HK-2 (cell line): ENCODE results near the gene C4B.
A peak's percentile ranks its signal among the peaks of the same experiment; 100 is the strongest.

Experiments used
- DNase-seq: peaks from one replicate; pipeline ENCODE4 v3.0.0-alpha.2; 2018; ENCODE audit not compliant: unreplicated experiment

C4B gene

DNA sequence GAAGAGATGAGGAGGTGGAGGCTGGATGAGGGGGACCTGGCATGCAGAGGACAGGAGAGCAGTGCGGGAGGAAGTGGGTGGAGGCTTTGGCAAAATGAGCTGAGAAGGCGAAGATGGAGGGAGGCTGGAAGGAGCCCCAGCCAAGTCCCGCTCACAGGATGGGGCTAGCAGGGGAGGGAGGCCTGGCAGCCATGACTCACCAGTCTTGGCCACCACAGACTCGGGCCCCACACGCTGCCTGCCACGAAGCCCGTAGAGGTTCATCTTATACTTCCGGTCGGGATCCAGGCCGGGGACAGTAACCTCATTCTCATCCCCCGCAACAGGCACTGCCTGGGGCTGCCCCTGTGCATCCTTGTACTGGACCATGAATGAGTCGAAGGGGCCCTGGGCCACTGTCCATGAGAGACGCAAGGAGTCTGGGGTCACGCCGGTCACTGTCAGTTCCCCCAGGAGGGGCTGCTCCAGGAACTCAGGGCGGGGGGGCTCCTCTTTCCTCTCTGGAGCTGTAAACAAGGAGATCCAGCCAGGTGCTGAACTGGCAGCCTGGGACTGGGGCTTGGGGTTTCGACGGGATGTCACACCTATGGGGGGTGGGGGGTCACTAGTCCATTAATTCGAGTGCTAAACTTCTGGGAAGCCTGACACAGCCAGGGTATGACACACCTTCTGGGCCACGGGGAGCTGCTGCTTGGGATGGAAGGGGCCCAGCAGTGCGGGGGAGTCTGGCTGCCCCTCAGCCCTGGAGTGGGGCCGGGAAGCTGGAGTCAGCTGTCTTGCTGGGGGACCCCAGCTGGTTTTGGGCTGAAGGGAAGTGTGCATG, 66.8 kb downstream of the C4B start:
- DNase-seq, result peak; percentile 87

DNA sequence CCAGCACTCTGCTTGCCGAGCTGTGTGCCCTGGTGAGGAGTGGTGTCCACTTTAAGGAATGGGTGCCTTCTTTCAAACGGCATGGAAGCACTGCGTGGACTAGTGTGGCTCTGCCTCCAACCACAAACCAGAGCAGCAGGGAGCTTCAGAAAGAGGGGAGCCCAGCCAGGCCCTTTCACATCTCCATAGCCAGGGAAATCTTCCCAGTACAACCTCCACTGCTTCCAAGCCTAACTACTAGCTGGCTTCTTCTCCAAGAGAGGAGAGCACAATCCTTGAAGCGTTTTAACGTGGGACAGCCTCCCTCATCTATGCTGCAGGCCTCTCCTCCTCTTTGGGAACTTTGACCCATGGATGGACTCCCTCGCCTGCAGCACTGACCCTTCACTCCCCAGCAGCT, 67.9 kb downstream of the C4B start:
- no peak for DNase-seq

DNA sequence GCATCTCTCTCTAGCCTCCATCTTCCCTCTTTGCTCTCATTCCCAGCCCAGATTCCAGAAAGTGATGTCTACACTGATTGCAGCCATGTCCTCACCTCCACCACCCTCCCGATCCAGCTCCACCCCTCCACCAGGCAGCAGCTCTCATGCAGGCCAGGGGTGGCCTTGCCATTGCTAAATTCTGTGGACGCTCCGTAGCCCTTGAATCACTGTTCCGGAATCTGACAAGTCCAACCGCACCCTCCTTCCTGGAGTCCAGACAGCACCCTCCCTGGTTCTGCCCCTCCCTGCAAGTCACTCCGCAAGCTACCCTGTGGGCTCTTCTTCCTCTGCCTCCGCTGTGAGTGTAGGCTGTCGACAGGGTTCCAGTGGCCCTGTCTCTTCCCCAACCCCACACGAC, 68.3 kb downstream of the C4B start:
- DNase-seq, result no peak

DNA sequence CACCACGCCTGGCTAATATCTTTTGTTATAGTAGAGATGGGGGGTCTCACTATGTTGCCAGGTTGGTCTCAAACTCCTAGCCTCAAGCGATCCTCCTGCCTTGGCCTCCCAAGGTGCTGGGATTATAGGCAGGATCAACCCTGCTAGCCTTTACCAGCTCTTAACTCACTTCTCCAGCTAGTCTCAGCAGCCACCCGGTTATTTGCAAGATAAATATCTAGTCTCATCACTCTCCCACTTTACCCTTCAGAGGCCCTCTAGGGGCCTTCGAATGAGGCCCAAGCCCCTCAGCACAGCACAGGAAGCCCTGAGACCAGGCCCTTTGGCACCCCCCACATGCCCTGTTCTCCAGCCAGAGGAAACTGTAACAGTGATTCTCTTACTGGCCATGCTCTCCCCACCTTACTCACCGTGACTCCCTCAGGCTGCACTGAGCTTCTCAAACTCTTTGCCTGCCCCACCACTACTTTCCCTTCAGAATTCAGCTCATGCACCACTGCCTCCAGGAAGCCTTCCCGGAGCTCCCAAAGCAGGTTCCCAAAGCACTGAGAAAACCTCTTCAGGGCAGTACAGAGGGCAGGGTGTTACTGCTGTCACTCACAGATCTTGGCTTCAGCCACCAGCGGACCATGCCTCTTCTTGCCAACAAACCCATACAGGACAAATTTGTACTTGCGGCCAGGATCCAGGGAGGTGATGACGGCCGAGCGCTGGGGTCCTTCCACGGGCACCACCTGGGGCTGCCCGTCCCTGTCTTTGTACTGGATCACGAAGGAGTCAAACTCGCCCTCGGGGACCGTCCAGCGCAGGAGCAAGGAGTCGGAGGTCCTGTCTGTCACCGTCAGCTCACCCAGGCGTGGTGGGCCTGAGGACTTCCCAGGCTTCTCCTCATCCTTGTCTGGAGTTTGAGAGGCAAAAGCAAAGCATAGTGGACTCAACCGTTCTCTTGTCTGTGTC, 69.5 kb downstream of the C4B start:
- DNase-seq, result no peak

DNA sequence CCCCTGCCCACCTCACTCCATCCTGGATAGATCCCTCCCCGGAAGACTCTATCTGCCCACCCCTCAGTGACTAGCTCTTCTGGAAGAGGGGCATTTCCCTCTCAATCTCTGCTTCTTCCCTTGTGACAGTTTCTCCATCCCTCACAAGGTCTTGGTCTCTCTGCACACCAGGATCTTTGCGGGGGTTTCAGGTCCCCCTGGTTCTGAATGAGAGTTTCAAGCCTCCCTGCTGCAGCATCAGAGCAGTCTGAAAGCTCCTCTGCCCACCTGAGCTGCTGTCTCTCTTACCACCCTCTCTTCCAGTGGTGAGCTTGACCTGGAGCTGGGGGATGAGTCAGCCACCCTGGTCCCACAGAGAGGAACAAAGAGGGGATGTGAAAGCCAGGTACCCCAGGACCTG, 70.2 kb downstream of the C4B start:
- no peak for DNase-seq
